ENCODE data around the gene USP43. TPM values are rescaled to one million over a fixed set of nuclear protein-coding genes. Genes with fewer than 3 reads are reported as not detected.
"Not testable (repeated sequence)": the region's sequence is repeated elsewhere in the genome, so short reads cannot be mapped to it uniquely, and the experiment has no call there.

USP43 gene
- total RNA-seq, 1 donor from 2014 or later: 0.12 TPM

- intact Hi-C loops (cut with micrococcal nuclease): no loop called here
Measured at GRCh38 chr17:9658593-9659211, 13.4 kb downstream of the USP43 start.

GRCh38 chr17:9661027-9661426 lies 15.7 kb downstream of the USP43 start:
- intact Hi-C loops (cut with micrococcal nuclease): no loop called here

- intact Hi-C loops (cut with micrococcal nuclease): not testable (repeated sequence)
Measured at GRCh38 chr17:9663511-9663910, 18.2 kb downstream of the USP43 start.

- intact Hi-C loops (cut with micrococcal nuclease): no loop called here
Measured at GRCh38 chr17:9666461-9667050, 21.2 kb downstream of the USP43 start.

- intact Hi-C loops (cut with micrococcal nuclease): no loop called here
Measured at GRCh38 chr17:9668517-9668916, 23.2 kb downstream of the USP43 start.

GRCh38 chr17:9669551-9670008 lies 24.3 kb downstream of the USP43 start:
- intact Hi-C loops (cut with micrococcal nuclease): no loop called here

- intact Hi-C loops (cut with micrococcal nuclease): no loop called here
Measured at GRCh38 chr17:9670596-9670995, 25.3 kb downstream of the USP43 start.

GRCh38 chr17:9671559-9671958 lies 26.2 kb downstream of the USP43 start:
- intact Hi-C loops (cut with micrococcal nuclease): no loop called here

GRCh38 chr17:9672266-9672665 lies 26.9 kb downstream of the USP43 start:
- intact Hi-C loops (cut with micrococcal nuclease): no loop called here

- intact Hi-C loops (cut with micrococcal nuclease): no loop called here
Measured at GRCh38 chr17:9672691-9673090, 27.4 kb downstream of the USP43 start.

- intact Hi-C loops (cut with micrococcal nuclease): no loop called here
Measured at GRCh38 chr17:9676084-9676483, 30.8 kb downstream of the USP43 start.

GRCh38 chr17:9676820-9677310 lies 31.5 kb downstream of the USP43 start:
- intact Hi-C loops (cut with micrococcal nuclease): no loop called here

- intact Hi-C loops (cut with micrococcal nuclease): no loop called here
Measured at GRCh38 chr17:9677411-9677810, 32.1 kb downstream of the USP43 start.

- intact Hi-C loops (cut with micrococcal nuclease): no loop called here
Measured at GRCh38 chr17:9677896-9678295, 32.6 kb downstream of the USP43 start.

GRCh38 chr17:9684955-9685621 lies 39.8 kb downstream of the USP43 start:
- intact Hi-C loops (cut with micrococcal nuclease): loop anchor here (5.0 kb wide), 1 partner anchor 47 kb away; no protein-coding TSS in a partner anchor

GRCh38 chr17:9693755-9694154 lies 48.4 kb downstream of the USP43 start:
- intact Hi-C loops (cut with micrococcal nuclease): no loop called here

- intact Hi-C loops (cut with micrococcal nuclease): no loop called here
Measured at GRCh38 chr17:9696279-9697044, 51.1 kb downstream of the USP43 start.

GRCh38 chr17:9700136-9700535 lies 54.8 kb downstream of the USP43 start:
- intact Hi-C loops (cut with micrococcal nuclease): no loop called here

- intact Hi-C loops (cut with micrococcal nuclease): no loop called here
Measured at GRCh38 chr17:9700754-9701476, 55.6 kb downstream of the USP43 start.

- intact Hi-C loops (cut with micrococcal nuclease): no loop called here
Measured at GRCh38 chr17:9702482-9702881, 57.2 kb downstream of the USP43 start.
